A673 (cell line): ENCODE results near the gene DND1.
"Not testable (repeated sequence)": the region's sequence is repeated elsewhere in the genome, so short reads cannot be mapped to it uniquely, and the experiment has no call there.

ENCODE experiments used
- EZH2 ChIP-seq: fragments of 200-600 bp; sonication (generic); IDR thresholded peaks from 2 replicates; pipeline ENCODE4 v1.6.1; 2017; ENCODE audit warnings: borderline replicate concordance, low read depth, mild to moderate bottlenecking, mixed read lengths, antibody characterized with exemption, low read length; ENCODE audit not compliant: poor library complexity, severe bottlenecking
- TF ChIP-seq, protein P1 (sequence below): fragments of 300-800, 200-600 bp; sonication (generic); conservative IDR thresholded peaks from 2 replicates; pipeline ENCODE4 v1.5.1; 2017; ENCODE audit warnings: low read depth, mild to moderate bottlenecking, antibody characterized with exemption, low read length, moderate library complexity, mixed read lengths

DNA sequence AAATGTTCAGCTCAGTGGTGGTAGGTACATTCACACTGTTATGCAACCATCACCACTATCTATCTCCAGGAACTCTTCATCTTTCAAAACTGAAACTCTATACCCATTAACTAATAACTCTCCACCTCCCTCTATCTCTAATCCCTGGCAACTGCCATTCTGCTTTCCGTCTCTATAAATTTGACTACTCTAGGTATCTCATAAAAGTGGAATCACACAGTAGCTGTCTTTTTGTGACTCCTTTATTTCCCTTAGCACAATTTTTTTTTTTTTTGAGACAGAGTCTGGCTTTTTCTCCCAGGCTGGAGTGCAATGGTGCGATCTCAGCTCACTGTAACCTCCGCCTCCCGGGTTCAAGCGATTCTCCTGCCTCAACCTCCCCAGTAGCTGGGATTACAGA lies 48.0 kb upstream of the DND1 start:
- TF ChIP-seq, protein P1, sequence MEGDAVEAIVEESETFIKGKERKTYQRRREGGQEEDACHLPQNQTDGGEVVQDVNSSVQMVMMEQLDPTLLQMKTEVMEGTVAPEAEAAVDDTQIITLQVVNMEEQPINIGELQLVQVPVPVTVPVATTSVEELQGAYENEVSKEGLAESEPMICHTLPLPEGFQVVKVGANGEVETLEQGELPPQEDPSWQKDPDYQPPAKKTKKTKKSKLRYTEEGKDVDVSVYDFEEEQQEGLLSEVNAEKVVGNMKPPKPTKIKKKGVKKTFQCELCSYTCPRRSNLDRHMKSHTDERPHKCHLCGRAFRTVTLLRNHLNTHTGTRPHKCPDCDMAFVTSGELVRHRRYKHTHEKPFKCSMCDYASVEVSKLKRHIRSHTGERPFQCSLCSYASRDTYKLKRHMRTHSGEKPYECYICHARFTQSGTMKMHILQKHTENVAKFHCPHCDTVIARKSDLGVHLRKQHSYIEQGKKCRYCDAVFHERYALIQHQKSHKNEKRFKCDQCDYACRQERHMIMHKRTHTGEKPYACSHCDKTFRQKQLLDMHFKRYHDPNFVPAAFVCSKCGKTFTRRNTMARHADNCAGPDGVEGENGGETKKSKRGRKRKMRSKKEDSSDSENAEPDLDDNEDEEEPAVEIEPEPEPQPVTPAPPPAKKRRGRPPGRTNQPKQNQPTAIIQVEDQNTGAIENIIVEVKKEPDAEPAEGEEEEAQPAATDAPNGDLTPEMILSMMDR = peak; percentile 35
- not testable (repeated sequence) for TF ChIP-seq EZH2
